Measurements from ENCODE around the gene RPL7A. TPM values are rescaled to one million over a fixed set of nuclear protein-coding genes. Genes with fewer than 3 reads are reported as not detected.

Gene RPL7A
- total and polyA plus RNA-seq, 2 of the 4 experiments (the other 2 are of a cell fraction), result 3,220 to 4,096 TPM

GRCh38 chr9:133340256-133340655 is 7.8 kb upstream of the RPL7A start (continued):
- TF ChIP-seq SMC3 (IDR thresholded peaks at IDR 0.05; ENCODE audit: low read depth, low read length) (no peak), MAZ (IDR thresholded peaks at IDR 0.05; ENCODE audit: borderline replicate concordance, low read depth, low read length) (no peak), CHD1 (IDR thresholded peaks at IDR 0.05; ENCODE audit: low read depth, low read length) (no peak), RAD21 (IDR thresholded peaks at IDR 0.05; ENCODE audit: low read length) (no peak), BHLHE40 (IDR thresholded peaks at IDR 0.05; ENCODE audit: low read depth, low read length) (no peak), RFX5 (IDR thresholded peaks at IDR 0.05; ENCODE audit: low read depth, low read length) (no peak), MAFK (IDR thresholded peaks at IDR 0.05; ENCODE audit: low read depth, low read length) (no peak)

- in situ Hi-C loops (cut with MboI; ENCODE audit: low sequenced_read_pairs), result no loop called here
Observed at GRCh38 chr9:133340916-133341315, 7.1 kb upstream of the RPL7A start.

More at GRCh38 chr9:133340916-133341315, 7.1 kb upstream of the RPL7A start:
- H2AK5ac ChIP-seq (ENCODE audit: low read depth, low read length), result no peak overlapping the region
- 0 out of 2 replicates have a peak, but pooled peaks cover 1% of the 10 kb centered on the region for H4K20me1 ChIP-seq (ENCODE audit: insufficient read depth, low read length)
- no peak overlapping the region for H4K91ac ChIP-seq (ENCODE audit: insufficient read depth, low read depth, low read length)
- H3K79me1 ChIP-seq (ENCODE audit: low read depth in 1 of 2, low read length in 2 of 2), result peaks cover 15 to 32% of the 10 kb centered on the region in 2 experiments; a peak in 3 of 4 replicates
- H3K23ac ChIP-seq (ENCODE audit: low read depth, low read length), result no peak overlapping the region
- WGBS, 2 experiments (ENCODE audit: extremely low coverage in 2 of 2, insufficient read length in 1 of 2), result 94% methylated on average over 12 of the region's 13 CpGs; no CpG with 5 or more reads in 1 of the 2 experiments
- 0 out of 2 replicates have a peak, but pooled peaks cover 4% of the 10 kb centered on the region for H3K9me1 ChIP-seq (ENCODE audit: insufficient read depth, low read length)
- H2BK120ac ChIP-seq (ENCODE audit: low read depth, low read length), result no peak overlapping the region
- ATAC-seq (ENCODE audit: low read depth) (no peak), DNase-seq (no peak)
- no peak overlapping the region for H3K27ac ChIP-seq (ENCODE audit: insufficient read depth, low read length)
- H3K9ac ChIP-seq (ENCODE audit: low read depth, low read length), result no peak overlapping the region
- H4K8ac ChIP-seq (ENCODE audit: low read depth in 2 of 2, low read length in 2 of 2), result no peak overlapping the region
- dilution Hi-C loops (cut with HindIII; ENCODE audit: low sequenced_read_pairs, unreplicated experiment), result no loop called here
- POLR2A ChIA-PET (ENCODE audit: unreplicated experiment), result no interaction called here
- no TSS peak for BruUV-seq (replicated peaks)
- H3K4me3 ChIP-seq (ENCODE audit: insufficient read depth, low read depth, low read length), result no peak overlapping the region
- no peak overlapping the region for H3K56ac ChIP-seq (ENCODE audit: extremely low read depth, insufficient read depth, low read length)
- TF ChIP-seq USF2 (IDR thresholded peaks at IDR 0.05; ENCODE audit: low read depth, low read length) (no peak), MAZ (IDR thresholded peaks at IDR 0.05; ENCODE audit: borderline replicate concordance, low read depth, low read length) (no peak), RFX5 (IDR thresholded peaks at IDR 0.05; ENCODE audit: low read depth, low read length) (no peak)
- no peak overlapping the region for H2BK20ac ChIP-seq (ENCODE audit: low read depth, low read length)
- H4K5ac ChIP-seq (ENCODE audit: low read depth, low read length), result no peak overlapping the region
- H2BK15ac ChIP-seq (ENCODE audit: low read depth, low read length), result no peak overlapping the region
- H2AFZ ChIP-seq (replicated peaks; ENCODE audit: low read length, poor library complexity), result no peak overlapping the region
- H2AK9ac ChIP-seq (replicated peaks; ENCODE audit: low read depth, low read length, poor library complexity), result no peak overlapping the region
- H3K27me3 ChIP-seq (ENCODE audit: control insufficient read depth, insufficient read depth, low read length), result no peaks in the 10 kb centered on the region
- no peak overlapping the region for H3K4ac ChIP-seq (ENCODE audit: low read depth, low read length)
- no peaks in the 10 kb centered on the region for H3K4me1 ChIP-seq (ENCODE audit: control insufficient read depth, insufficient read depth, low read length)
- intact Hi-C loops (cut with micrococcal nuclease), result no loop called here
- CTCF ChIA-PET, result no interaction called here
- H3K36me3 ChIP-seq (ENCODE audit: control insufficient read depth, insufficient read depth, low read length), result peaks cover 63% of the 10 kb centered on the region
- H3K14ac ChIP-seq (replicated peaks; ENCODE audit: low read depth, low read length), result no peak overlapping the region
- H3K18ac ChIP-seq (ENCODE audit: low read depth, low read length), result no peak overlapping the region
- H3K4me2 ChIP-seq (ENCODE audit: low read depth, low read length), result no peak overlapping the region
- no peaks in the 10 kb centered on the region for H3K9me3 ChIP-seq (ENCODE audit: control insufficient read depth, insufficient read depth, low read length)
- no peak overlapping the region for H2BK5ac ChIP-seq (ENCODE audit: low read depth, low read length, poor library complexity, severe bottlenecking)

Measured in IMR-90 (cell line).